Limb (tissue), 2 donors: ENCODE results near the gene TPCN2.
"Not testable (repeated sequence)": the region's sequence is repeated elsewhere in the genome, so short reads cannot be mapped to it uniquely, and the experiment has no call there.

Source experiments
- DNase-seq, 2 donors: peaks; one replicate each; pipeline ENCODE4 v3.0.0-alpha.2; 2016; ENCODE audit errors: extremely low spot score in 2 of 2

TPCN2 gene

DNA sequence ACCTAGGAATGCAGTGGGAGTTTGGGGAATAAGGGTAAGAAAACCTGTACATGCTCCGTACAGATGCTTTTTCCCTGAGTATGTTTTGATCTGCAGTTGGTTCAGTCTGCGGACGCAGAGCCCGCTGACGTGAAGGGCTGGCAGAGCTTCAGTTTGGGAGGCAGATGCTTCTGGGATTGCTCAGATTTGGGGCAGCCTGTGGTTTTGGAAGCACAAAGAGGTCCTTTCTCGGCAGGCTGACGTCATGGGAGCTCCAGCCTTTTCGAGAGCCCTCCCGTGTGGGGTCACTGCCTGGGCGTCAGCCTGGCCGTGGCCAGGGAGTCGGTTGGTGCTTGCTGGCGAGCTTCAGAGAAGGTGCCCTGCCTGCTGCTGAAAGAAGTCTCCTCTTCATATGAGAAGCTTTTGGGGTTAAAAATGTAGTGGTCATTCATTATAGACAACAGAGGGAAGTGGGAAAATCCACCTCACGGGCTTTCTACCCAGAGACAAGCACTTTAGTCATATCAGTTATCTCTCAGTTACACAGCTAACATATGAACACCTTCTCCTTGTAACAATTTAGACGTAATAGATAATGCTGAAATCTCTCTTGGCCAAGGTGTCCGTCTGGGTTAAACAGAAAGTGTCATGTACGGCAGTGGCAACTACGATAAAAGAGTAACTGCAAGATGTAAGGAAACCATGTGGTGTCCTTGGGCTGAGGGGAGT, 26.8 kb downstream of the TPCN2 start:
- peak in 1 of 2 donors; percentile 10 for DNase-seq

DNA sequence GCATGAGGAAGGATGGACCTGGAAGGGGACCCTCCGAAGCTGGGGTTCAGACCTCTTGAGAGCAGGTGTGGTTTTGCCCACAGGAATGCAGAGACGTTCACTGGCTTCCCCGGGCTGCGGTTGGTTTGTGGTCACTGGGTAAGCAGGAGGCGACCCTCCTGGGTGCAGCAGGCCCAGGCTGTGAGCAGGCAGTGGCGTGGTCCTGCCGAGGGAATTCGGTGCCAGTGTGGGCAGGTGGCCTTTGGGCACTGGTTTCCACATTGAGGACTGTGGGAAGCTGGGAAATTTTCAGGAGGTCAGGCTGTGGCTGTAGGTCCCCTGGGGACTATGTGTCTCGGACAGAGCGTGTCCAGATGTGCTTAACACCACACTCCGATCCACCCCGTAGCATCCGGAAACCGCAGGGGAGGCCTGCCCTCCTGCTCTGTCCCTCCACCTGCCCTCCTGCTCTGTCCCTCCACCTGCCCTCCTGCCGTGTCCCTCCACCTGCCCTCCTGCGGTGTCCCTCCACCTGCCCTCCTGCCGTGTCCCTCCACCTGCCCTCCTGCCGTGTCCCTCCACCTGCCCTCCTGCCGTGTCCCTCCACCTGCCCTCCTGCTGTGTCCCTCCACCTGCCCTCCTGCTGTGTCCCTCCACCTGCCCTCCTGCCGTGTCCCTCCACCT, 27.5 kb downstream of the TPCN2 start:
- DNase-seq: no peak

DNA sequence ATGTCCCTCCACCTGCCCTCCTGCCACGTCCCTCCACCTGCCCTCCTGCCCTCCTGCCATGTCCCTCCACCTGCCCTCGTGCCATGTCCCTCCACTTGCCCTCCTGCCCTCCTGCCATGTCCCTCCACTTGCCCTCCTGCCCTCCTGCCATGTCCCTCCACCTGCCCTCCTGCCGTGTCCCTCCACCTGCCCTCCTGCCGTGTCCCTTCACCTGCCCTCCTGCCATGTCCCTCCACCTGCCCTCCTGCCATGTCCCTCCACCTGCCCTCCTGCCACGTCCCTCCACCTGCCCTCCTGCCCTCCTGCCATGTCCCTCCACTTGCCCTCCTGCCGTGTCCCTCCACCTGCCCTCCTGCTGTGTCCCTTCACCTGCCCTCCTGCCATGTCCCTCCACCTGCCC, 28.2 kb downstream of the TPCN2 start:
- DNase-seq: not testable (repeated sequence)

DNA sequence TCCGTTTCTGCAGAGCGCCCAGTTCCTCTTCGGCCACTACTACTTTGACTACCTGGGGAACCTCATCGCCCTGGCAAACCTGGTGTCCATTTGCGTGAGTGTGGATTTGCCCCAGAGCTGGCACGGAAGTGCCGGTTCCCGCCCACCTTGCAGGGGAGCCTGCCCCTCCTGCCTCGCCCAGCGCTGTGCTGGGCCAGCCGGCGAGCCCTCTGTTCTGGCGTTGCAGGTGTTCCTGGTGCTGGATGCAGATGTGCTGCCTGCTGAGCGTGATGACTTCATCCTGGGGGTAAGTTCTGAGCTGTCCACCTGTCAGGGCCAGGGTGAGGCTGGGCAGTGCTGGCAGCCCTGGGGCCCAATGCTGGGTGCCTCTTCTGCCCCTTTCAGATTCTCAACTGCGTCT, 29.8 kb downstream of the TPCN2 start:
- DNase-seq: no peak

DNA sequence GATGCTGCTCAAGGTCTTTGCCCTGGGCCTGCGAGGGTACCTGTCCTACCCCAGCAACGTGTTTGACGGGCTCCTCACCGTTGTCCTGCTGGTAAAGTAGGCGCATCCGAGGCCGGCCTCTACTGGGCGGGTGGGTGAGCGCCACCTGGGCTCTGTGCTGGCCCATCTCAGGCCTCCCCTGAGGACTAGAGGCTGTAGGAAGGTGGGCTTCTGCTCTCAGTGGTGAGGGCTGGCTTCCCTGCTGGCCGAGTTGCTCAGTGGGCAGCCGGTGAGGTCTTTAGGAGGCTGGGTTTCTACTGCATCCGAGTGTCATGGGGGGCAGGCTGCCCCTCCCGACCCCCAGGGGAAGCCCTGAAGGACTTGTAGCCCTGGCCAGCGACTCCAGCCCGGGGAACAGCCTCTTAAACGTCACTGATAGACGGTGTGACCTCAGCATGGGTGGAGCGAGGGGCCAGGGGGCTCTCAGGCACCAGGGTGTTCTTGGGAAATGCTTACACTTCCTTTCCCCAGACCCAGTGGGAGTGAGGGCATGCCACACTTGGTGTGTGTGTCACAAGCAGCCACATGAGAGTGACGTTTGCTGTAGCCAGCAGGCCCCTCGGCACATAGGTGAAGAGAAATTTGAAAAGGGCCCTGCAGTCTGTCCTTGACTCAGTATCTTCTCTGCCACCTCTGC, 30.3 kb downstream of the TPCN2 start:
- no peak for DNase-seq

DNA sequence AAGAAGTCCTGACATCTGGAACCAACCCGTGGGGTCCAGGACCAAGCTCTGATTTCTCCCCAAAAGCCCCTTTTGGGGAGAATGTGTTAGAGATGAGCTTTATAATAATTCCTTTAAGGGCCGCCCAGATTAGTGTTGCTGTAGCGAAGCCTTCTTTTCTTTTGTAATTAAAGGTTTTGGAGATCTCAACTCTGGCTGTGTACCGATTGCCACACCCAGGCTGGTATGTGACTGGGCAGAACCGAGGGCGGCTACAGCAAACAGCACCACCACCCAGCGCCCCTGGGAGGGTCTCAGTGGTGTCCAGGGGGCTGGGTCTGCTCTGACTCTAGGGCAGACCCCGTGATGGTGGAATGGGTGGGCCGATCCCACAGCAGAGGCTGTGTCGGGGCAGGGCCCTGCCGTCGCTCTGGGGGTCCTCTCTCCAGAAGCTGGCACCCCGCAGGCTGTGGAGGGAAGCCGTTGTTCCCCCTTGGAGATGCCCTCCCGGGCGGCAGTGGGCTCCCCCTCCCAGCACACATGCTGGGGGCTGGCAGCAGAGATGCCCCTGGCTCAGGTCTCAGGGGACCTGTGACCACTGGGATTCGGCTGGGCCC, 31.0 kb downstream of the TPCN2 start:
- DNase-seq: no peak

DNA sequence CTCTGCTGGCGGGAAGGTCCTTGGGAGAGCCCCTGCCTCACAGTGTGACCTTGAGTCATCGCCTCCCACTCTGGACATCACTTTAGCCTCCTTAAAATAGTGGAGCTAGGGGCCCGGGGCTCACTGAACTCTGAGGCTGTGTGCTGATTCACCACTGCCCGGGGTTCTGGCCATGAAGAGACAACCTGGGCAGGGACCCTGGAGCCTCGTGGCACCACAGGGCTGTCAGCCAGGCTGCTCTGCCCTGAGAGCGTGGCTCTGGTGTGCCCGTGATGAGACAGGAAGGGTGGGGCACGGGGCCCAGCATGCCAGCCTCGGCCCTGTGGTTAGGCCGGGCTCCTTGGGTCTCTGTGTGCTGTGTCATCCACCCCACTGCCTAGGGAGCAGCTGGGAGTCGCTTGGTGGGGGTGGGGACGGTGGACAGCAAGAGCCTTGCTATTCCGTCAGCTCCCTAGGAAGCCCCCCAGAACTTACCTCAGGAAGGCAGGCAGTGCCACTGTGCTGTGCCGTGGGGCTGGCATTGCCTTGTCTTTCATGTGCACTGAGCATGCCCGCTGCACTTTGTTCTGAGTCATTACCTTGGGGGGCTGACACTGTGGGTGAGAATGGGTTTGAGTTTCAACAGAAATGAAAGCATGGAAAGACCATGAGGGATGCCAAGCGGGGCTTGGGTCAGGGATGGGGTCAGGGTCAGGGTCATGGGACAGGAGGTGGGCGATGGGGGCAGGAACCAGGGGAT, 31.7 kb downstream of the TPCN2 start:
- DNase-seq: no peak

DNA sequence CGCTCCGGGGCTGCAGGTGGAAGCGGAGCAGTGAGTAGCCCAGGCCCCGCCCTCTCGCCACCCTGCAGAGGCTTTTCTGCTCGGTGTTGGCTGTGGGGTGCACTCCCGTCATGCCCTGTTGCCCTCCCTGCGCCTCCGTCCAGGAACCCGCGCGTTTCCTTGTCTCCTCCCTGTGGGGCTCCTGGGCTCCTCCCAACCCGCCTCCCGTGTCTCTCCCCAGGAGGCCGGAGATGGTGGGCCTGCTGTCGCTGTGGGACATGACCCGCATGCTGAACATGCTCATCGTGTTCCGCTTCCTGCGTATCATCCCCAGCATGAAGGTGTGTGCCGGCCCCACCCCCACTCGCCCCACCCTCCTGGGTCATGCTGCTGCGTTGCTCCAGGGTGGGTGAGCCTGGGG, 32.4 kb downstream of the TPCN2 start:
- DNase-seq: no peak

DNA sequence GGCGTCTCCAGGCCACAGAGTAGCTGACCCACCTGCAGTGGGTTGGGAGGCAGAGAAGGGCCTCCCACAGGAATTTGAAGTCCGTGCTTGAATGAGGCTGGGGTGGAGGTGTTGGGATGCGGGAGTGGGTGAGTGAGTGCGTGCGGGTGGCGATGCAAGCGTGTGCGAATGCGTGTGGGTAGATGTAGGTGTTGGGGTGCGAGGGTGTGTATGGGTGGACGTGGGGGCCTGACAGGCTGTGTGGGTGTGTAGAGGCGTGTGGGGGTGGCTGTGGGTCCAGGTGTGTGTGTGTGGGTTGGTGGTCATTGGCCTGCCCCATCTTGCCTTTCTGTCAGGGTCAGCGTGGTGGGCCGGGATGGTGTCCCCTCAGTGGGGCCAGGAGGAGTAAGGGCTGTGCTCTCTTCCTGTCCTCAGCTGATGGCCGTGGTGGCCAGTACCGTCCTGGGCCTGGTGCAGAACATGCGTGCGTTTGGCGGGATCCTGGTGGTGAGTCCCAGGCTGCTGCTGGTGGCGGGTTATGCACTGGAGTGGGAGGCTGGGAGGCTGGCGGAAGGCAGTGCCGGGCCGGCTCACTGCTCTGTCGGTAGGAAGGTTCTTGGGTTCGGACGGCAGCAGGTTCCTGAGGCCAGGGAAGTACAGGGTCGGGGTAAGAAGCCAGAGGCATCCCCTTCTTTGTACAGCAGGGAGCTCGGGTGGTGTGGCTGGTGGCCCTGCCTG, 35.0 kb downstream of the TPCN2 start:
- no peak for DNase-seq

DNA sequence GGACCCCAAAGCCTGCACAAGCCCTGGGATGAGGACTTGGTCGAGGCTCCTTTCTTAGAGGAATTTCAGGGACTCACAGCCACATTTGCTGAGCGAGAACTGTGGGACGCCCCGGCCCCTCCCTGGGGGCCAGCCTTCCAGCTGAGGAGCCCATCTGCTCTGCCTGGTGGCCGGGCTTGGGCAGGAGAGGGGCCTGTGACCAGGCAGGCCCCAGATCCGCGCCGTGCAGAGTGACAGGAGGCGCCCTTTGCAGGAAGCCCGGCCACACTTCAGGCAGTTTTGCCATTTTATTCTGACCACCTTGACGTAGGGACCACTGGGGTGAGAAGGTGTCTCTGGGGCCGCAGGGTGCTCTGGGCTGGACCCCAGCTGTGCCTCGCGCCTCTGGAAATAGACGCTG, 35.6 kb downstream of the TPCN2 start:
- DNase-seq: no peak

DNA sequence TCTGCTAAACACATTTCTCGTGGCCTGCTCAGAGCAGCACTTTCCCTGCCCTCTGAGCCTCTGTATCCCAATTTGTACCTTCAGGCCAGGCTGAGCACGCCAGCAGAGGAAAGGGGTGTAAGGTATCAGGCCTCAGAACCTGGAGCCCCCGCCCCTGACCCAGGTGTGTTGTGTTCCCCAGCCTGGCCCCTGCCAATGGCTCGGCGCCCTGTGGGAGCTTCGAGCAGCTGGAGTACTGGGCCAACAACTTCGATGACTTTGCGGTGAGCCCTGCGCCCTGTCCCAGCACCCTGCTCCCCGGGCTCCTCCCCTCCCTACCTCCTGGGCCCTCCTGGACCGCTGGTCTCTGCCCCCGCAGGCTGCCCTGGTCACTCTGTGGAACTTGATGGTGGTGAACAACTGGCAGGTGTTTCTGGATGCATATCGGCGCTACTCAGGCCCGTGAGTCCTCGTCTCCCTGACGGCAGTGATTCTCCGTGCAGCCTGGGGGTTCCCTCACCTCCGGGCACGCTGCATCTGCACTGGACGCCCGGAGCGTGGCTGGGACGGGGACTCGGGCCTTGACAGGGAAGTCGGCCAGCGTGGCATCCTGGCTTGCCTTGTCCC, 36.9 kb downstream of the TPCN2 start:
- no peak for DNase-seq

DNA sequence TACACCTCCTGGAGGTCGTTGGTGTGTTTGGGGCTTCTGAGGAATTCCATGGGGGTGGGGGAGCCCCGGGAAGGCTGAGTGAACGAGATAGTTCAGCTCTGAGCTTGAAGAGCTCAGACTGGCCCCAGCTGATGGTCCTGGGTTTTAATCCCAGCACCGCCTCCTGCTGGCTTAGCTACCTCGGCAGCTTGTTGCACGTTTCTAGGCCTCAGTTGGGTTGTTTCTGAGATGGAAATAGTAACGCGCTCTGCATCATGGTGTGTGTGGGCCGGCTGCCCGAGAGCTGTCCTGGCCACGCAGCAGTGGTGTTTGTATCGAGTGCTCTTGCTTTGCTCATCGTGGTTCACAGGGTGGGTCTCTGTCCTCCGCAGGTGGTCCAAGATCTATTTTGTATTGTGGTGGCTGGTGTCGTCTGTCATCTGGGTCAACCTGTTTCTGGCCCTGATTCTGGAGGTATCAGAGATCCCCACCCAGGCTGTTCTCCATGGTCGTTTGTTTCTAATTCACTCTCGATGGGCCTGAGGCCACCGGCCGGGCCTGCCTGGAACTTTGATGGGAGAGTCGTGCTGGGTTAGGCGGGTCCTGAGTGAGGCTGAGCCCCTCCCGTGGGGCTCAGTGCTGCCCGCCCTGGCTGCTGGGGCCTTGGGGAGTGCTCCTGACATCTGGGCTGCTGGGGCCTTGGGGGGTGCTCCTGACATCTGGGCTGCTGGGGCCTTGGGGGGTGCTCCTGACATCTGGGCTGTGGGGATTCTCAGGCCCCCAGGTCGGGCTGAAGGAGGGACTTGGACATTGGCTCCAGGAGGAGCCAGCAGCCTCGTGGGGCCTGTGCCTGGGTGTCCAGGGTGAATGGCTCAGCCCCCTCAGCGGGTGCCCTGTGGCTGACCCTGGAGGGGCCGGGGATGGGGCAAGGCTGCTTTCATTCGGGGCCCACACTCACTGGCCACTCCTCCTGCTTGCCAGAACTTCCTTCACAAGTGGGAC, 37.7 kb downstream of the TPCN2 start:
- no peak for DNase-seq

DNA sequence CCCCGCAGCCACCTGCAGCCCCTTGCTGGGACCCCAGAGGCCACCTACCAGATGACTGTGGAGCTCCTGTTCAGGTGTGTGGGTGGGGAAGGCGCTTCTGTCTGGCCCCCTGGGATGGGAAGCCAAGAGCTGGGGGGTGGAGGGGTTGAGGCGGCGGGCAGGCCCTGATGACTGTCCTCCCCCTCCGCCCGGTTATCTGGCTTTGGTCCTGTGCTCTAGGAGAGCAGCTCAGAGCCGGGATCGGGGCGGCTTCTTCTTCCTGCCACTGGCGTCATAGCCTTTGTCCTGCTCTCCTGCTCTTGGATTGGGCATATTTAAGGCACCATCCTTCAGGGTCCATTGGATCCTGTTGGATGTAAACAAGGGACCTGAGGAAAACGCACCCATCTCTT, 38.4 kb downstream of the TPCN2 start:
- no peak for DNase-seq

DNA sequence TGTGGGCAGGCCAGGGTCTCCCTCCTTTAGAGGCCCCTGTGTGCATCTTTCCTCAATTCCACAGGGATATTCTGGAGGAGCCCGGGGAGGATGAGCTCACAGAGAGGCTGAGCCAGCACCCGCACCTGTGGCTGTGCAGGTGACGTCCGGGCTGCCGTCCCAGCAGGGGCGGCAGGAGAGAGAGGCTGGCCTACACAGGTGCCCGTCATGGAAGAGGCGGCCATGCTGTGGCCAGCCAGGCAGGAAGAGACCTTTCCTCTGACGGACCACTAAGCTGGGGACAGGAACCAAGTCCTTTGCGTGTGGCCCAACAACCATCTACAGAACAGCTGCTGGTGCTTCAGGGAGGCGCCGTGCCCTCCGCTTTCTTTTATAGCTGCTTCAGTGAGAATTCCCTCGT, 39.1 kb downstream of the TPCN2 start:
- DNase-seq: no peak

DNA sequence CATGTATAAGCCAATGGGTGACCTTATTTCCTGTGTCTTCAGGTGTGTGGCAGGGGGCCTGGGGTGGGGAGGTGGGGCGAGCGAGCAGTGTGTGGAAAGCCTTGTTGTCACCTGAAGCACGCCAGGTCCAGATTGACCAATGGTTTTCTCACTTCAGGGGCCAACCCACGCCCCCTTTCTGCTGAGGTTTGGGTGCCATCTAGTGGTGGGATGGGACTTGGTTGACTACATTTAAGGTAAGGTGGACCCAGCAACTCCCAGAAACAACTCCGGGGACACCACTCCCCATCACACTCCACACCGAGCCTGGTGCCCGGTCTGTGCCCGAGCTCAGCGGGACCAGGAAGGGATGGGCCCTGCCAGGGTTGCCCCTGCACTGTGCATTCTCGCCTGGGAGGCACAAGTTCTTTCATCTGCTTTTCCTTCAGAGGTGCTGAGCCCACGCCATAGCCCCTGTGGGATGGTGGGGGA, 40.0 kb downstream of the TPCN2 start:
- peak; percentile 63 to 84 for DNase-seq

DNA sequence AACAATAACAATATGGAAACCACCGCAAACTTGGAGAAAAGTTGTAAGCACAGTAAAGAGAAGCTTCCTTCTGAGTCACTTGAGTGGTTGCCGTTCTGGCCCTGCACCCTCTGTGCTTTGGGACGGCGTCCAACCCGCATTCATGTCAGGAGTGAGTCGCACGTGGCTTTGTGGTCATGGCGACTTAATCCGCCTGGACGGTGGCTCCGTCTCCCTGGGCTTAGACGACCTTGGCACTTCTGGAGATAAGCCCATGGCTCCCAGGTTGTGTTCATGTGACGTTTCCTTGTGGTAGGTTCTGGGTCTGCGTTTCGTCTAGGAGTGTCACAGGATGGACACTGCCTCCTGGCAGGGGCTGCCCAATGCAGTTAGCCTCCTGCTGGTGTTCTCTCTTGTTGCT, 40.5 kb downstream of the TPCN2 start:
- no peak for DNase-seq

DNA sequence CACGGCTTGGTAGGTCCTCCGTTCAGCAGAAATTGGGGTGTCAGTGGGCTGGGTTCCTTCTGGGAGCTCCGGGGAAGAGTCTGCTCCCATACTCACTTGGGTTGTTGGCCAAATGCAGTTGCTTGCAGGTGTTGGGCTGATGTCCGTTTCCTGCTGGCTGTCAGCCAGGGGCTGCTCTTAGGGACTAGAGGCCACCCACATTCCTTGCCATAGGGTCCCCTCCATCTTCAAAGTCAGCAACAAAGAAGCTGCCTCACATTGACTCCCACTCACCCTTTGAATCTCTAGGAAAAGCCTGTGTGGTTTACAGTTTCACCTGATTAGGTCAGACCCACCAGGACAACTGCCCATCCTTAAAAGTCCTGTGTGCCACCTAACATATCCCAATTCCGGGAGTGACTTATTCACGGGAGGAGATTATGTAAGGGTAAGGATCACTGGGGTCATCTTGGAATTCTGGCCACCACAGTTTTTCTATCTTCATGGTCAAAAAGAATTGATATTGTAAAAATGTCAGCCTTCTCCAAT, 43.0 kb downstream of the TPCN2 start:
- no peak for DNase-seq

DNA sequence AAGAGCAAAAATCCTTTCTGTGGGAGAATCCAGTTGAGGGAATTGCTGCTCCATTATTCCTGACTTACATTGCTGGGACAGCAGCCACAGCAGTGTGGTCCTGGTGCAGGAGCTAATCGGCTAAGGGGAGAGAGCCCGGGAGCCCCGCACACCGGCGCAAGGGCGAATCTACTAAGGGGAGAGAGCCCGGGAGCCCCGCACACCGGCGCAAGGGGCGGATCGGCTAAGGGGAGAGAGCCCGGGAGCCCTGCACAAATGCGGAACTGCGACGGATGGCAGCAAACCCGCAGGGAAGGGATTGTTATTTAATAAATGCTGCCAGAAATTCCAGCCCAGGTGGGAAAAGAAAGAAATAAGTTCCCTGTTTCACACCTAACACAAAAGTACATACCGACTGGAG, 43.5 kb downstream of the TPCN2 start:
- DNase-seq: no peak

DNA sequence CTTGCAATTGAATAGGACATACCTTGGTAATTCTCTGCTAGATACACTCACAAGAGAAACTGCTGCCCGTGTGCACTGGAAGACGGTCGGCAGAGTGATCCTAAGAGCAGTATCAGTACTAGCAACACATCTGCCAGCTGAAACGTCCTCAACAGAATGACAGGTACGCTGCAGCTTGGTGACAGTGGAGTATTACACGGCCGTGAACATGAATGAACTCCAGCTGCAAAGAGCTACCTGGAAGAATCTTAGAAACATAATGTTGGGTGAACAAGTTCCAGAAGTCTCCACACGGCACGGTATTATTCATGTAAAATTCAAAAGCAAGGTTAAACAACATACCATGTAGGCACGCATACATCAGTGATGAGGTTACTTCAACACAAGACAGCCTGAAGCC, 44.4 kb downstream of the TPCN2 start:
- no peak for DNase-seq
